Lower lobe of right lung (tissue), 2 donors: ENCODE measurements around the gene FGF19. TPM values are rescaled to one million over a fixed set of nuclear protein-coding genes. Genes with fewer than 3 reads are reported as not detected.

Experiments
- ATAC-seq, 2 donors: fragments of 200-7000 bp; cut with Tn5 transposase; one replicate each; pipeline ENCODE4 v1.9.1; 2020 to 2022; ENCODE audit warnings: mild to moderate bottlenecking in 2 of 2, moderate library complexity in 2 of 2
- DNase-seq: peaks from one replicate; pipeline ENCODE4 v3.0.0-alpha.2; 2020
- H3K27ac ChIP-seq: fragments of 200-600 bp; one replicate; pipeline ENCODE4 v1.8.0; 2022
- H3K27me3 ChIP-seq: fragments of 200-600 bp; one replicate; pipeline ENCODE4 v1.8.0; 2022; ENCODE audit warnings: low read depth
- H3K36me3 ChIP-seq: fragments of 200-600 bp; one replicate; pipeline ENCODE4 v1.8.0; 2022; ENCODE audit warnings: mild to moderate bottlenecking
- H3K4me1 ChIP-seq: fragments of 200-600 bp; one replicate; pipeline ENCODE4 v1.8.0; 2022
- H3K4me3 ChIP-seq: fragments of 200-600 bp; one replicate; pipeline ENCODE4 v1.8.0; 2022; ENCODE audit warnings: mild to moderate bottlenecking
- H3K9me3 ChIP-seq: fragments of 200-600 bp; one replicate; pipeline ENCODE4 v1.8.0; 2022
- CTCF ChIP-seq: fragments of 200-600 bp; IDR thresholded peaks from one replicate; pipeline ENCODE4 v1.8.0; 2022; ENCODE audit warnings: antibody characterized with exemption, mild to moderate bottlenecking
- intact Hi-C: fragments of 100-400 bp; cut with DNase I; formaldehyde crosslinking; loops from one replicate; pipeline ENCODE4 v1.11.0; 2022
- total RNA-seq: library from RNA; stranded (reverse); fragmentation: NEBNext Ultra II Directional; extraction: Animal tissue kit (Norgen Biotek cat#: 25700); gene quantifications from one replicate; pipeline ENCODE4 v1.2.1, GENCODE V29; 2021
- donor health status: DM: no; HTN: yes; CAD: no; lungs with severe emphysema.

FGF19 gene
- total RNA-seq, 1 donor from 2014 or later: not detected

GRCh38 chr11:69671734-69672465 is 31.9 kb downstream of the FGF19 start:
- H3K36me3 ChIP-seq: peaks cover 56% of the 10 kb centered on the region
- intact Hi-C loops: no loop called here
- DNase-seq: no peak
- no peak overlapping the region for H3K27ac ChIP-seq
- no peak for ATAC-seq
- no peak for TF ChIP-seq CTCF
- H3K9me3 ChIP-seq: no peaks in the 10 kb centered on the region
- H3K4me1 ChIP-seq: peaks cover 26% of the 10 kb centered on the region
- no peaks in the 10 kb centered on the region for H3K27me3 ChIP-seq
- H3K4me3 ChIP-seq: no peak overlapping the region

- peak; percentile 95 for TF ChIP-seq CTCF
- DNase-seq (peak; percentile 85), ATAC-seq (peak; percentile 73 to 76)
- no peaks in the 10 kb centered on the region for H3K27me3 ChIP-seq
- intact Hi-C loops: no loop called here
- no peaks in the 10 kb centered on the region for H3K9me3 ChIP-seq
- no peak overlapping the region for H3K27ac ChIP-seq
- H3K4me1 ChIP-seq: peaks cover 26% of the 10 kb centered on the region
- peaks cover 72% of the 10 kb centered on the region for H3K36me3 ChIP-seq
- H3K4me3 ChIP-seq: no peak overlapping the region
Measured at GRCh38 chr11:69670158-69670845, 33.5 kb downstream of the FGF19 start.

GRCh38 chr11:69669486-69669885 is 34.3 kb downstream of the FGF19 start:
- peaks cover 25% of the 10 kb centered on the region for H3K4me1 ChIP-seq
- peaks cover 80% of the 10 kb centered on the region for H3K36me3 ChIP-seq
- H3K27ac ChIP-seq: no peak overlapping the region
- ATAC-seq (no peak), DNase-seq (no peak)
- intact Hi-C loops: no loop called here
- H3K27me3 ChIP-seq: no peaks in the 10 kb centered on the region
- H3K4me3 ChIP-seq: no peak overlapping the region
- no peak for TF ChIP-seq CTCF
- H3K9me3 ChIP-seq: no peaks in the 10 kb centered on the region

GRCh38 chr11:69667619-69668604 is 35.9 kb downstream of the FGF19 start:
- DNase-seq: no peak
- peaks cover 92% of the 10 kb centered on the region for H3K36me3 ChIP-seq

More at GRCh38 chr11:69667619-69668604, 35.9 kb downstream of the FGF19 start:
- no peak overlapping the region for H3K27ac ChIP-seq
- H3K4me3 ChIP-seq: no peak overlapping the region
- H3K4me1 ChIP-seq: peaks cover 9% of the 10 kb centered on the region
- no peak for ATAC-seq
- no peak for TF ChIP-seq CTCF
- H3K27me3 ChIP-seq: no peaks in the 10 kb centered on the region
- H3K9me3 ChIP-seq: no peaks in the 10 kb centered on the region
- intact Hi-C loops: no loop called here
